COLO668 (cell line): ENCODE results near the gene SLC12A7.
"Not testable (repeated sequence)": the region's sequence is repeated elsewhere in the genome, so short reads cannot be mapped to it uniquely, and the experiment has no call there.

Experiments
- DNase-seq: peaks from one replicate; lab custom pipeline; 2025; ENCODE audit not compliant: unreplicated experiment; lab: John Stamatoyannopoulos, UW

SLC12A7 gene

GRCh38 chr5:1027631-1028441 is 84.0 kb downstream of the SLC12A7 start:
- DNase-seq, result no peak

GRCh38 chr5:1026700-1027621 is 84.9 kb downstream of the SLC12A7 start:
- DNase-seq, result no peak

- DNase-seq, result not testable (repeated sequence)
These were observed 89.9 kb downstream of the SLC12A7 start for GRCh38 chr5:1021969-1022336.

DNA sequence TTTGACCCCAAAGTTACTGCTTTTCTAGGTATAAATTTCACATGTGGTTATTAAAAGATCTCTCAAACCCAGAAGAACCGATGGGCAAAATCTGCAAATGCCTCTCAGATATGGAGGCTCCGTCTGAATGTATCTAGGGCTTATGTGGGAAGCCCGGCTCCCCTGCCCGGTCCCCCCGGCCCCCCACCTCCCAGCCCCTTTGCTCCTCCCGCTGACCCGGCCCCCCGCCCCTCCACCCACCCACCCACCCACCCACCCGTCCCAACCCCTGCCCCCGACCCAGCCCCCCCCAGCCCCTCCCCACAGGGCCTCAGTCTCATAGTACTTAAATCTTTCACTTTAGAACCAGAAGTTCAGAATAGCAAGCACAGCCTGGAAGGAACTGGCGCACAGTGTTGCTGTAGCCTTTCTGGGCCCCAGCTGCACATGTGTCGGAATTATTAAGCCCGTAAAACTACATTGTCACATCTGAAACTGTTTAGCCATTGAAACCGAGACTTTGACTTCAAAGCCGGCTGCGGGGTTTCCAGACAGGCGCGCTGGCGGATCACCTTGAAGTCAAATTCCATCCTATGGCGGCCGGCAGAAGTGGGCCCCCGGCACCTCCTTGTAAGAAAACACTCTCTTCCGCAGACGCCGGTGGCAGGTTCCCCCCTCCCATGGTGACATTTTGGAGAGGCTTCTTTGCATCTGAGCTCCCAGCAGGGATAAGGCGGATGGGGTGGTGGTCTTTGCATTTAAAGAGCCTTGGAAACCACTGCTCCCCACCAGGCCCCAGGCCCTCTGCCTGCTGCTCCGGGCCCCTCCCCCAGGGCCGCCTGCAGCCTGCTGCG is 90.5 kb downstream of the SLC12A7 start:
- DNase-seq, result no peak

DNA sequence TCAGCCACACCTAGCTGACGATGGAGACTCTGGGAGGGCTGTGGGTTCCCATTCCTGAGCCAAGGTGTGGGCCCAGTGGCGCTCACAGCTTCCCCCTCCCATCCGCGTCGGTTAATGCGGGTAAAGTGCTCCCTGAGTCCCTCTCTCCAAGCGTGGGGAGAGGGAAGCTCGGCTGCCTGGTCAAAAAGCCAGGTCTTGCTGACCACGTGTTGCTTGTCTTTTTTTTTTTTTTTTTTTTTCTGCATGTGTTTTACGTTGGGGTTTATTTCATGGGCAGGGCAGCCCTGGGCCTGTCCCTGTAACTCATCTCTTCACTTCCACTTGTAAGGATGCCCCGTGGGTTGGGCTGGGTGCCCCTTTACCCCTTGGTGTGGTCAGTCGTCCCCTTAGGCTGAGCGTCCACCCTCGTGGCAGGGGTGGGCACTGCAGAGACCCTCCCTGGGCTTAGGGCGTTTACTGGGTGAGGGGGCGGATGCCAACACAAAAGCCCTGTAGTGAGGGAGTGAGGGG is 91.4 kb downstream of the SLC12A7 start:
- DNase-seq, result no peak

DNA sequence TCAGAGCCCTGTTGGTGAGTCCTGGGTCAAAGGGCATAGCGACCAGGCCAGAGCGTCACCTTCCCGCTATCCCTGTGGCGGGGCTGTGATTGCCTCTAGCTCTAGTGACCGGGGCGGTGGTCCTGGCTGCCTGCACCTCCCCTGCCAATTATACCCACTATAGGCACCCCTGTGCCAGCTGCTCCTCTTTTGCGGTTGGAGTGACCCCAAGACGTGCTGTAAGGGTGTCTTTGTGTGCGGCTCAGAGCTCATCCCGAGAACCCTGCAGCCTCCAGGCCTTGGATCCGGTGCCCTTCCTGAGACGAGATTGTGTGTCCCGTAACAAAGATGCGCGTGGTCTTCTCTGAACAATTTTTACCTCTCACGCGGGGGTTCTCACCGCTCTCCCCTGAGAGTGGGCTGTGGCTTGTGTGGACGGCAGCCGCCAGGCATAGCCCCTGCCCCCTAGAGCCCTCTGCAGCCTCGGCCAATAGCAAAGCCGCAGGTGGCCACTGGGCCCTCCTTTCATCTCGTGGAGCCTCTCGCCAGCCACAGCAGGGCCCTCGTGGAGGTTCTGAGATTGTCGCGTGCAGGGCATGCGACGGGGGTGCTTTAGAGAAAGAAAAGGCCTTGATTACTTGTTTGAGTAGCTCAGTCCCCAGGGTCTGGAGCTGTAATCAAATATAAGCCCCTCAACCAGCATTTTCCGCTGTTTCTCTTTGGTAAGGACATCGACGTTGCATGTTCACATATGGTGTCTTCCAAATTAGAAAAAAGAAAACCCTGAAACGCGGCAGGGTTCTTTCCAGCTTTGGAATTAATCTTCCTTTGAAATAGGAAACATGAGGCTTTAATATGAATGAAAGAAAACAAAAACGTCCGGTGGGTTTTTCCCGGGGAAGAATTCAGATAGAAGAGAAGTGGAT is 92.6 kb downstream of the SLC12A7 start:
- DNase-seq, result no peak

DNA sequence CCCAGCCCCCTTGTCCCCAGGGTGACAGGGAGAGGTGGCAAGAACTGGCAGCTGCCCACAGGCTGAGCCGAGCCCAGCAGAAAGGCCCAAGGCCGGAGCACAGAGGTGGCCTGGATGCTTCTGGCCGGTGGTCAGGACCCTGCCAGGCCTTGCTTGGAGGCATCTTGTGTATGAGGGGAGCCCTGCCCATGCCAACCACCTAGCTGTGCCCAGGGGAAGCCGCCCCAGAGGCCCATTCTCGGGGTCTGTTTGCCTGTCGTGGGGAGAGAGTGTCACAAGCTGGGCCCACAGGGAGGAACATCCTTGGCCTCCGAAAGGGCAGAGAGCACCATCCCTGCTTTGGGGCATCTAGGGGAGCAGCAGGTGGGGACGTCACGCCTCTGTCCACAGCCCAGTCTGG is 93.3 kb downstream of the SLC12A7 start:
- DNase-seq, result no peak

DNA sequence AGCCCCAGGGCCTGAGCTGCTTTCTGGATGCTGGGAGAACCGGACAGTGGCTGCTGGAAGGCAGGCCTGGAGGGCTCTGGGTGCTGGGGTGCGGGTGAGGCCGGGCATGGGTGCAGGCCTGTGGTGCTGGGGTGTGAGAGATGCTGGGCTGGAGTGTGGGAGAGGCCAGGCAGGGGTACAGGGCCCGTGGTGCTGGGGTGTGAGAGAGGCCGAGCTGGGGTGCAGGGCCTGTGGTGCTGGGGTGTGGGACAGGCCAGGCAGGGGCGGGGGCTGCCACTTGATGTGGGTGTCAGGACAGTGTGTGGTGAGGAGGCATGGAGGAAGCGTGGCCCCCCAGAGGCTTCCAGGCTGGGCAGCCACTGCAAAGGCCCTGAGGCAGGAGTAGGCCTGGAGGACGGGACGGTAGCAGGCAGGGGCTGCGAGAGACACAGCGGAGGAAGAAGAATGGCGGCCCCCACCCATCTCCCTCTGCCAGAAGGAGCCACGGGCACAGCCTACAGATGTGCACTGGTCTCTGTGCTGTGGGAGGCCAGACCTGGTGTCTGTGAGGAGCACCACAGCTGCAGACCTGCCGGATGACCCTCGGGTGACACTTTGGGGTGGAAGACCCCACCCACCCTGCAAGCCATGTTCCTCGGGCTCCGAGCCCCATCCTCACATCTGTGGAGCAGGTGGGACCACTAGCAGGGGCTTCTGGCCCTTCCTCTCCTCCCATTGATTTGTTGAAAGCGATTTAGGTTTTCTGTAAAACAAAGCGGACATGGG is 94.0 kb downstream of the SLC12A7 start:
- no peak for DNase-seq

- DNase-seq, result no peak
These were observed 94.8 kb downstream of the SLC12A7 start for GRCh38 chr5:1017056-1017455.

- DNase-seq, result no peak
These were observed 95.4 kb downstream of the SLC12A7 start for GRCh38 chr5:1016476-1016875.

- no peak for DNase-seq
These were observed 95.8 kb downstream of the SLC12A7 start for GRCh38 chr5:1016036-1016435.

GRCh38 chr5:1015507-1015906 is 96.4 kb downstream of the SLC12A7 start:
- DNase-seq, result no peak

DNA sequence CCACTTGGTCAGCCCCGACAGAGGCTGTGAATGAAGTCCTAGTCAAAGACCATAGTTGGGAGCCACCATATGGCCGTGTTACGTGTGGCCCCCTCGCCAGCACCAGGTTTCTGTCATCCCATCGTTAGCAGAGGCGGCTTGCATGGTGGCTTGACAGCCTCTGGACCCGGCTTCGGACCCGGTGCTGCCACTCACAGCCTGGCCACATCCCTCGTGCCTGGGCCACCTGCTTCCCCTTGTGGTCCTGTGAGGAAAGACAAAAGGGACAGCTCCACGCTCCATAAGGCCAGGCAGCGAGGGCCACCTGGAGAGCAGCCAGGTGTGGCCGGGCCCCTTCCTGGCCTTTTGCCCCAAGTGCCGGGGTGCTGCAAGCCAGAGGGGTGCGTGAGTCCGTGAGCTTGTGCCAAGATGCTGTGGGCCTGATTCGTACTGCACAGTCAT is 97.1 kb downstream of the SLC12A7 start:
- DNase-seq, result peak; percentile 66

- no peak for DNase-seq
These were observed 97.5 kb downstream of the SLC12A7 start for GRCh38 chr5:1014346-1014745.

DNA sequence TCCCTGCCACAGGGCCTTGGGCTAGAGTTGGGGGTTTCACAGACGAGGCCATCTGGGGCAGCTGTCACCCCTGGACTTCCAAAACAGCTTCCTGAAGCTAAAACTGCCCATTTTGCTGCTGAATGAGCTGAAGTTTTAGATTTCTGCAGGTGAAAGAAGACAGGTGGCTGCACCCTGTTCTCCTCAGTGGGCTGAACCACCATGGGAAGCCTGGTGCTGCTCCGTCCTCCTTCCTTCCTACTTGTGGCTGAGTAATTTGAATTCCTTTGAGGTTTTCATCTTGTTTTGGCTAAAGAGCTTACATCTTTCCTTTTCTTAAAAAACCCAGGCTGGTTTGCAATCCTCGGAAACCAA is 97.9 kb downstream of the SLC12A7 start:
- no peak for DNase-seq

DNA sequence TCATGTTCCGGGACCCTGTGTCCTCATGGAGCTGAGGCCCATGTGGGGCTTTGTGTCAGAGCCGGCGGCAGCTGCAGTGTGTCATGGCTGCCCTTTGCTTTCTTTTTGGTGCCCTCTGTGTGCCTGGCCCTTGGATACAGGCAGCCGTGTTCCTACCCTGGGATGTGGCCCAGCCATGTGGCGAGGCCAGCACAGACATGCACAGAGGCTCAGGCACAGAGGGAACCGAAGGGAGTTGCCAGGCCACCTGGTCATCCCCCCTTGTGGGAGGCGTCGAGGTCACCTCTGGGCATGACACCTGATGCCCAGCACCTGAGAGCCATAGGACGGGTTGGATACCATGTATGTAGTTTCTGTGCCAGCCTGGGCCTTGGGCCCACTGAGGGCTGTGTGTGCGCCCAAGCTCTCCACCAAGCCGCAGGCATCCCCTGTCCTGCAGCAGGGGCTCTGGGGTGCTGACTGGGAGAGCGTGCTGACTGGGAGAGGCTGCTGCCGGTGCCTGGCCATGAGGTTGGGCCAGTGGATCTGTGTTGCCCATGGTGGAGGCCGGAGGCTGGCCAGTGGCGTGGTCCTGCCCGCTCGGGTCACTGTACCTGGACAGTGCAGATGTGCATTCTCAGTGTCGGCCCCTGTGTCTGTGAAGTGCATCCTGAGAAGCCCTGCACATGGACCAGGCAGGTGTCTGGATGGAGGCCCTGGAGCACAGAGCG is 98.5 kb downstream of the SLC12A7 start:
- no peak for DNase-seq

DNA sequence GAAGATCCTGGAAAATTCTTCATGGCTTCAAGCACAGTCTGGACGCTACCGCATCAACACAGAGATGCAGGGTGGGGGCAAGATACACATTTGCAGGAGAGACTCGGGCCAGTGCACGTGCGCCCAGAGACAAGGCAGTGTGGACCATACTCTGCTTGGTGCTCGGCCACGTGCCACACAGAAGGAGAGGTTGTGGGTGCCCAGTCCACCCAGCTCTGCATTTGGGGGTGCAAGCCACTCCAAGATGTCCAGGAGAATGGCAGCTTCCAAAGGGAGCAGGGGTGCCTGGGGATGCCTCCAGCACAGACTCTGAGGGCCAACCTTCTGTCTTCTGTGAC is 99.0 kb downstream of the SLC12A7 start:
- no peak for DNase-seq

- no peak for DNase-seq
These were observed 99.5 kb downstream of the SLC12A7 start for GRCh38 chr5:1012313-1012841.
